Right forelimb (tissue), 1 donor: Measurements from ENCODE around the gene CHST3.
"Not testable (repeated sequence)": the region's sequence is repeated elsewhere in the genome, so short reads cannot be mapped to it uniquely, and the experiment has no call there.

Experiments
- DNase-seq: peaks from one replicate; pipeline ENCODE4 v3.0.0-alpha.2; 2018

Gene CHST3

DNA sequence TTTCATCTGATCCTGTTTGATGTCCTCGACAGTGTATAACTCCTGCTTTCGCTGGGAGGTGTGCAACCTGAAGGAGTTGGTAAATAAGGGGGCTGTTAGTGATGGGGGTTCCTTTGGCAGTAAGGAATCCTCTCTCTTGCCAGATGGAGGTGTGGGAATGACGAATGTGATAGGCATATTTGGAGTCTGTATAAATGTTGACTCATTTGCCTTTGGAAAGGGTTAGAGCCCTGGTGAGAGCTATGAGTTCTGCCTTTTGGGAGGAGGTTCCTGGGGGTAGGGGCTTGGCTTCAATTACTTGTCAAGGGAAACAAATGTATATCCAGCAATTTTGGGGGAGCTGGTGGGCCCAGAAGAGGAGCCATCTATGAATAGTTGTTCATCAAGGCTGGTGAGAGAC, 11.4 kb upstream of the CHST3 start:
- no peak for DNase-seq

DNA sequence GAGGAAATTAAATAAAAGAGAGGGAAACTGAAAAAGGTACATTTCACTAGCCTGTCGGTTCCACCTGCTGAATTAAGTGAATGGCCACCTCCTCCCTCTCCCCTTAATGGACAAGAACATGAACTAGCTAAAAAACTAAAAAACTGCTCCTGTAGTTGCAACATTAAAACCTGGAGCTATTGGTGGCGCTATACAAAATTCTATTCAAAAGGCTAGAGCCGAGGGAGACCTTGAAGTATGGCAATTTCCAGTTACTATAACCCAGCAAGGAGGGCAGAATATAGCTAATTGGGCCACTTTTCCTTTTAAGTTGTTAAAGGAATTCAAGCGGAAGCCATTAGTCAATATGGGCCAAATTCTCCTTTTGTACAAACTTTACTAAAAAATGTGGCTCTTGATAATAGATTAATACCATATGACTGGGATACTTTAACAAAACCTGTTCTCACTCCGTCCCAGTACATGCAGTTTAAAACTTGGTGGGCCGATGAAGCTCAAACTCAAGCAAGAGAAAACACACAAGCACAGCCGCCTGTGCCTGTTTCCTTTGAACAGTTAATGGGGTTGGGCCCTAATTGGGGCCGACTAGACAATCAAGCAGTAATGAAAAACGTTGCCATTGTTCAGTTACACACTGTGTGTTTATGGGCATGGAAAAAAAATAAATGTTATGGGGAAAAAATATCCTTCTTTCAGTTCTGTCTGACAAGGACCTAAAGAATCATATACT, 6.5 kb upstream of the CHST3 start:
- DNase-seq = no peak

DNA sequence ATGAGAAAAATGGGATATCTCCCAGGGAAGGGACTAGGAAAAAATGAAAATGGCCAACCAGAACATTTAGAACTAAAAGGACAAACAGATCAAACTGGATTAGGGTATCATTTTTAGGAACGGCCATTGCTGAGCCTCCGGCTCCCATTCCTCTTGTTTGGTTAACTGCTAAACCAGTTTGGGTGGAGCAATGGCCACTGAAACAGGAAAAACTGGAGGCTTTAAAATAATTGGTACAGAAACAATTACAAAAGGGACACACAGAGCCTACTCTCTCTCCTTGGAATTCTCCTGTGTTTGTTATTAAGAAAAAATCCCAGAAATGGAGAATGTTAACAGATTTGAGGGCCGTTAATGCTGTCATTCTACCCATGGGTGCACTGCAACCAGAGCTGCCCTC, 4.7 kb upstream of the CHST3 start:
- no peak for DNase-seq

DNA sequence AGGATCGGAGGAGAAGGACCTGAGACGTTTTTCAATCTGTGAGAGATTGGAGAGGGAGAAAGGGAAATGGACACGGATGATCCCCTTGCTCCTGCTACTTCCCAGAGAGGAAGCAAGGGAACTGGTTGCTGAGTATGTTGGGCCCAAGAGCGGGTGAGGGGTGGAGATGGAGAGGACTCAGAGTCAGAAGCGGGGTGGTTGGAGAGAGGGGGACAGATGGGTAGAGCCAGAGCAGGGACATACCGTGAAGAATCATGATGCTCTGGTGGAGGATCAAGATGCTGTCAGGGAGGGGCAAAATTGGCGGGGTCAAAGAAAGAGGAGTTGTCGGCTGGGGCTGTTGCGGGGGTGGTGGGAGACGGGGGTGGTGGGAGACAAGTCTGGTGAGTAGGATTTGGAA, 2.4 kb upstream of the CHST3 start:
- peak; percentile 20 for DNase-seq

DNA sequence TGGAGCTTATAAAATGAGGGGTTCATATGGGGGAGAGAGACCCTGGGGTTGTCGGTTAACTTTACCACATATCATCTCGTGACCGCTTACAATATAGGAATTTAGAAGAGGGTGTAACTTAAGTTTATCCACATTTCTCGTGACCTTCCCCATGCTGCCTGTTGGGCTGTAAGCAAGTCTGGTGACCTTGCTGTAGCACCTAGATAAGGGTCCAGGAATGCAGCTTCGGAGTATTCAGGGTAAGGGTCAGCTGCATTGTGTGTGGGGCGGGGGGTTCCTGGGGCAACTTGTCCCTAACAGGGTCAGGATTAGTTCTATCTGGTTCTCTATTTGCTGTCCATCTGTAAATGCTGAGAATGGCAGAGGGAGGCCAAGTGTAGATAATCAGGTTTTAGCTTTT, 1.3 kb upstream of the CHST3 start:
- peak; percentile 26 for DNase-seq

DNA sequence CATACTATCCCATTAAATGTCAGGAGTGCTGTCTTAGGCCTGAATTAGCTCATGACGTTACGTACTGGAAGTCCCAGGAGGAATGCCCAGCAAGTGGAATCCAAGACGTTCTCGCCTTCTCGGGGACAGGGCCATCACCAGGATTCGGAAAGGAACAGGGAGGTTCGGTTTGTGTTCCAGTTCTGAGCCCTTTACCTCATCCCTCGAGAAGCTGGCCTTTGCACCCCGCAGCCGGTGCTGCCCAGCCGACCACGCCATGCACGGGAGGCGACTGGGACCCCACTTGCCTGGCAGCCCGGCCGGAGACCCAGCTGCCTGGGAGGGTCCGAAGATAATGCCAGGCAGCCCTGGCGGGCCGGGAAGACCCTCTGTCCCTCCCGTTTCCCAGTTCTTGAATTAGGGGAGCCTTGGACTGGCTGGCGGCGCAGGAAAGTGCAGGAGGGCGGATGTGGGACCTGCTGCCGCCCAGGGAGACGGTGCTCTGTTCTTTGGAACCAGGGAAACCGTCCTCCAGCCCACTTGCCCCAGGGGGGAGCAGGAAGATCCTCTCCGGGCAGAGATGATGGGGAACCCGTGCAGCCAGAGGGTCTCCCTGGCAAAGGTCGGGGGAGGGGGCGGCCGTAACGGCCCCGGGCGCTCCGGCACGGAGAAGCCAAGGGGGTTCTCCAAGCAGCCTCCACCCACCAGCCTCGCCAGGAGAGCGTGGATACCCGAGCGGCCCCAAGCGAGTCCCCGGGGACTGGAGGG, 671 bp upstream of the CHST3 start:
- peak; percentile 48 for DNase-seq

DNA sequence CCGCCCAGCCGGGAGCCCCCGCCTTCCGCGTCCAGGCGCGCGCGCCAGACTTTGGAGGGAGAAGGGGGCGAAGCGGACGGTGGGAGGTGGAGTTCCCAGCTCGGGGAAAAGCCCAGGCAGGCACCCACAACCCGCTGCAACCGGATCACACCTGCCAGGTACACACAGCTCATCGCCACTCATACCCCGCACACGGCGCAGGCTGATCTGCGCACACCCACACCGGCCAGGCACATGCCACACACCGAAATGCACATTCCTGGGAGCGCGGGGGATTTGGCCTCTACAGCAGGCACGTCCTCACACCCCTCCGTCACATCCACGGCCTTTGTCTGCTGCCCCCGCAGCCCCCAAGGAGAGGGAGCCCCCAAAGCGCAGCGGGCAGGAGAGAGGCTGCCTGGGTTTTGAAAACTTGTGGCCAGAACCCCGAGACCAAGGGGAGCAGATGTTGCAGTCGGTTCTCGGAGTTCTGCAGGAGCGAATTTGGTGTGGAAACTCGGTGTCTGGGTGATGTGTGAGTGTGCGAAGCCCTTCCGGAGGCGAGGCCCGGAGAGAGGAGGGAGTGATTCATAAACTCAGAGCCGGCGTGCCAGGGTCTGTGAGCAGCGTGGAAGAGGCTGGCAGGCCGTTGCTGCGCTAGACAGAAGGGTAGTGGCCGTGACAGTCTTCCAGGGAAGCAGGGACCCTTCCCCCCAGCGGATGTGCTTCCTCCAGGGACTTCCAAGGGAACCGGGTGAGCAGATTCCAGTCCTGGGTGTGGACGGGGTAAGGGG, 734 bp downstream of the CHST3 start:
- DNase-seq = peak; percentile 75

DNA sequence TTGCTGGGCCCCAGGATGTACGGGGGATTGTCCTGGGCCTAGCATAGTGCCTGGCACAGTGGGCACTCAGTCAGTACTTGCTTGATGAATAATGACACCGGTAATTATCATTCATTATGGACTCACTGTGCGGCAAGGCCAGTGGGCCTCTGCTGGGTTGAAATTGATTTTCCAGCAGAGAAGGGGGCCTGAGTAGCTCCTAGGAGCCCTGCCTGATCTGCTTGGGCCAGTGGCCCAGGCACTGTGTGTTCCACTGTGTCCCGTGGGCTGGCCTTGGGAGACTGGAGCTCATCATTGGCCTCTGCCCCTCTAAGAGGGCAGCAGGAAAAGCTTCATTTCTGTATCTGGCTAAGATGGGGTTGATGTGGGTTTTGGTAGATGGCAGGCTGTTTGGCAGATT, 1.4 kb downstream of the CHST3 start:
- no peak for DNase-seq

DNA sequence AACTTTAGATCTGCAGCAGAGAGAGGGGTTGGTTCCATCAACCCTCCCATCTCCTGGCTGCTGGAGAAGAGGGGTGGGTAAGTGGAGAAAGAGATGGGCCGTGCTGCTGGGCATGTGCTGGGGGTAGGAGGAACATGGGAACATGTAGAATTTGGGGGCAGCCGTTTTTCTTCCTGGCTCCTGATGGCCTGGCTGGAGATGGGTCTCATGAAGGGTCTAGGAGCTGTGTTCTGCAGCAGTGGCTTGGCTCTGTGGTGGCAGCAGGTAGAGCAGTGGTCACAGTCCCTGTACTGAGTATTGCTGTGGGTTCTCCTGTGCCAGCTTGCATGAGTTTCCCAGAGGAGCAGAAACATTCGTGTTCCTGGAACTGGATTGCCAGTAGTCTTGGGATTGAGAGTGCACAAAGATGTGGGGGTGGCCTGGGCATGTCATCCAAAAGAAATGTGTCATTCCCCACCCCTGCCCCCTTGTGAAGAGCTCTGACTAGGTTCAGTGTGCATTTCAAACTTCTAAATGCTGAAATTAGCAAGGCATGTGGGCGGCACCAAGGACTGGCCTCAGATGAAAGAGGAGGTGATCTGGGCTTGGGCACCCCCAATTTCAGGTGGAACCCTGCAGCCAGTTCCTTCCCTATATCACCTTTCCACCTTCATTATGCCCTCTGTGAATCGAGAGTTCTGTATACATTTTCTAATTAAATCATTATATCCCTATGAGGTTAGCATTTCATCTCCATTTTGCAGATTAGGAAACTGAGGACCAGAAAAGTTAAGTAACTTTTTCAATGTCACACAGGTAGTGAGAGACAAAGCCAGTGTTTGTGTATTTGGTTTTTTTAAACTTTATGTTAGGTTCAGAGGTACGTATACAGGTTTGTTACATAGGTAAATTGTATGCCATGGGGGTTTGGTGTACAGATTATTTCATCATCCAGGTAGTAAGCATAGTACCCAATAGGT, 2.1 kb downstream of the CHST3 start:
- DNase-seq = peak; percentile 38

DNA sequence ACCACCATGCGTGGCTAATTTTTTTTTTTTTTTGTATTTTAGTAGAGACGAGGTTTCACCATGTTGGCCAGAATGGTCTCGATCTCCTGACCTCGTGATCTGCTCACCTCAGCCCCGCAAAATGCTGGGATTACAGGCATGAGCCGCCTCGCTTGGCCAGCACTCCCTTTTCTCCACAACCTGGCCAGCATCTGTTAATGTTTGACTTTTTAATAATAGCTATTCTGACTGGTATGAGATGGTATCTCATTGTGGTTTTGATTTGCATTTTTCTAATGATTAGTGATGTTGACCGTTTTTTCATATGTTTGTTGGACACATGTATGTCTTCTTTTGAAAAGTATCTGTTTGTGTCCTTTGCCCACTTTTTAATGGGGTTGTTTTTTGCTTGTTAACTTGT, 3.8 kb downstream of the CHST3 start:
- DNase-seq = not testable (repeated sequence)

DNA sequence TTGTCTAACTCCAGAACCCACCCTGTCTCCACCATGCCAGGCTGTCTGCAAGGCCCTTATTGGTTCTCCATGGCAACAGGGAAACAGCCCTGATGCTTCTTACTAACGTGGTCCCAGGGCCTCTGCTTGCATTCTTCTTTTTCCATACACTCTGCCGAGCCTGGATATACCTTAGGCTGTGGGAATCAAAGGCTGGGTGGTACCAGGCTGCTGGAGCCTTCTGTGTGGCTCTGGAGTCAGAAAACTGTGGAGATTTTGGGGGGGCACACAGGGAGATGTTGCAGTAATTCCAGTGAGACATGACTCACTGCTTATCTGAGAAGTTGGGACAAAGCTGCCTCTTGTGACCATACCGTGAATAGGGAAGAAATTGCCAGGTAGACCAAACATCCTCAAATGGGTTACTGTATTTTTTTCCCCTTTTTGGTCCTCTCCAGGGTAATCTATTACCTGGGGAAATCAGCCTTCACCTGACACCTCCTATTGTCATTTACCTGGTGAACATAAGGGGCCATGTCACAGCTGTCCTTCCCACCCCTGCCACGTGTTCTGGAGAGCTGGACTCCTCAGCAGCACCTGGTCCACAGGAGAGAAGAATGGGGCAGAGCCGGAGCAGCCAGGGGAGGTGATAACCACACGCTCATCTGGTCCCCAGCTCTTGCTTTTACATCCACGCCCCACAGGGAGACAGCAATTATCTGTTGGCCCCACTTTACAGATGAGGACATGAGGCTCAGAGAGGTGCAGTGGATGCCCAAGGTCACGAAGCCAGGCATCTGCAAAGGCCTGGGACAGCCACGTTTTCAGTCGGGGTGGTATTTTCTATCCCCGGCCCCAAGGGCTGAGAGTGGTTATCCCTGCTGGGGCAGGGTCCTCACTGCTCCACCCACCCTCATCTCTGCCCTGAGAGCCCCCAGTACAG, 4.6 kb downstream of the CHST3 start:
- DNase-seq = peak; percentile 38

DNA sequence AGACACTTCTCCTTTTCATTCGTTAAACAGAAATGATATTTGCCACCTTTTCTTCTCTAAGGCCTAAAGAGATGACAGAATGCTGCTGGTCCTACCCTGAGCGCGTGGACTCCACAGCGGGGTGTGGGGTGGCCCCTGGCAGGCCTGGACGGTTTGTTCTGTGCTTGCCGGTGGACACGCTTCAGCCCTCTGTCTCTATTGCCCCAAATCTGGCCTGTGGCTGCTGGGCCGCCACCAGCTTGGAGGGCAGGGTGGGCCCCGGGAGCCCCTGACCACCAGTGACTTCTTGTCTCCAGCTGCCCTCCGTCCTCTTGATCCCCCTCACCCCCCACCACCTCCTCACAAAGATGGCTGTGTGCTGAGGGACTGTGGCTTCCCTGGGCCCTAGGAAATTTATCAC, 5.7 kb downstream of the CHST3 start:
- peak; percentile 41 for DNase-seq

DNA sequence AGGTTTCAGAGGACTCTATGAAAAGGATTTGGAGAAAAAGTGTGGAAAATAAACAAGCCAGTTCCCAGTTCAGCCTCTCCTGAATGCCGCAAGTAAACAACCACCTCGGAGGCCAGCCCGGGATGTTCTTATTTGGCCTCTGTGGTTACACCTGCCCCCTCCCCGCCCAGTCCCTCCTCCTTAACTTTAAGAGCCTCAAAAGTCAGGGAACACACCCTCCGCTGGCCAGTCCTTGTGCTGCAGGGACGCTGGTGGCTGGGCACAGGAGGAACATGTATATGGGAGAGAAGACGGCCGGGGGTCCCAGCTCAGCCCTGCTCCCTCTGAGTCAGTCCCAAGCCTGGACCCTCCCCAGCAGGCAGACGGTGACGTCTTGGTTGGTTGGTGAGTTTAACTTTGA, 6.1 kb downstream of the CHST3 start:
- DNase-seq = peak; percentile 49

DNA sequence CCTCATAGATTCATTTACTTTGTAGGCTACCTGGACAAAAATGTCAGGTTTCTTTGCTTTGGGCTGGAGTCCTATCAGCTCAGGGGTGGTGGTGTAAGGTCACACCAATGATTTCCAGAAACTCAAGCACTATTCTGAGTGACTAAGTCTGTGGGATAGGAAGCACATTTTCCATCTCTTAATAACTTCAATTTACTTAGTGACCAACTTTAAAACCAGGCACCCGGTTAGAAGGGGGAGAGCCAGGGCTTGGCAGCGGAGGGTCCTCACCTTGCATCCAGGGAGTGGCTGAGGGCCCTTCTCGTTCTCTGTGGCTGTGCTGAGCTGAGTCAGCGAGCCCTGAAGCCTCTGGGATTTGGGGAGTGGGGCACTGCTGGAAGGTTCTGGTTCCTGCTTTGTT, 6.7 kb downstream of the CHST3 start:
- DNase-seq = no peak

DNA sequence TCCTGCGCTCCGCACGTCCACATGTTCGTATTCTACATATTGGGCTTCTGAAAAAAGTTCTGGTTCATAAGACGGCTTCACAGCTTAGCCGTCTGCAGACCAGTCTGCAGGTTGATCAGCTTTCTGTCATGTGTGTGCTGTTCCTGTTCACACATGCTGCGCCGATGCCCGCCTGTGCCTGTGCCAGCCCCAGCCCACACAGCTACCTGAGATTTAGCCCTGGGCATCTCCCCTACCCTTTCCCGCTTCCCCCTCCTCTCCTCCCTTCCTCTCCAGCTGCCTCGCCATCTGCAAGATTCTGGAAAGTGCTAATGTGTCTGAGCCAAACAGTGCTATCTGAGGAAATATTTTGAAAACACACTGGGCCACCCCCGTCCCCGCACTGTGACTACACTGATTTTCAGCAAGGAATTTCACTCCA, 7.1 kb downstream of the CHST3 start:
- peak; percentile 39 for DNase-seq

DNA sequence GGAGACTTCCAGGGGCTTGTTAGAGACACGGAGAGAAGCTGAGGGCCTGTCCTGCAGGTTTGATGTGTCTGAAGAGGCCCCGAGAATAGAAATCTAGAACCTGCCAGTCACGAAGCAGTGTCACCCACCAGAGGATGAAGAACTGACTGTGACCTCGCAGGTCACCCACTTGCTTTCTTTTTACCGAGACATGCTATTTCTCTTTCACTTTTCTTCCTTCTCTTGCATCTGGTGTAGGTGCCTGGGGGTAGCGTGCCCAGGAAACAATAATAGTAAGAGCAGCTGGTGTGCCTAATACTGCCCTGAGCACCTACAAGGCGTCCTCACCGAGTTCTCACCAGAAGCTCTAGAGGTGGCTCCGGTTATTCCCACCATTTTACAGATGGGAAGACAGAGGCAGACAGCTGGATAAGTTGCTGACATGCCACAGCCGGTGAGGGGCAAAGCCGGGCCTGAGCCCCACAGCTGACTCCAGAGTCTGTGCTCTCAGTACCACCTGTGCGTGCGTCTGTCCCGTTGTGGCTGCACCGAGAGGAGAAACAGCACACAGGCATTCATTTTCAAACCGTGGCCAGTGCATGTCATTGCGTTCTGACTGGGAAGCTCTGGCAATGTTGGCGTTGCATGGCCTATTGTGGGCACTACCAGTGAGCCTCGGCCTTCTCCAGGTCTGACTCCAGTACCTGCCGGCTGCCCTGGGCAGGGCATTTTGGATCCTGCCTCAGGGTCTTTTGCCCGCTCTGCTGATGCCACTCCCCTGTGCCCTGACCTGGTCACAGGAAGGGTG, 7.8 kb downstream of the CHST3 start:
- DNase-seq = no peak

DNA sequence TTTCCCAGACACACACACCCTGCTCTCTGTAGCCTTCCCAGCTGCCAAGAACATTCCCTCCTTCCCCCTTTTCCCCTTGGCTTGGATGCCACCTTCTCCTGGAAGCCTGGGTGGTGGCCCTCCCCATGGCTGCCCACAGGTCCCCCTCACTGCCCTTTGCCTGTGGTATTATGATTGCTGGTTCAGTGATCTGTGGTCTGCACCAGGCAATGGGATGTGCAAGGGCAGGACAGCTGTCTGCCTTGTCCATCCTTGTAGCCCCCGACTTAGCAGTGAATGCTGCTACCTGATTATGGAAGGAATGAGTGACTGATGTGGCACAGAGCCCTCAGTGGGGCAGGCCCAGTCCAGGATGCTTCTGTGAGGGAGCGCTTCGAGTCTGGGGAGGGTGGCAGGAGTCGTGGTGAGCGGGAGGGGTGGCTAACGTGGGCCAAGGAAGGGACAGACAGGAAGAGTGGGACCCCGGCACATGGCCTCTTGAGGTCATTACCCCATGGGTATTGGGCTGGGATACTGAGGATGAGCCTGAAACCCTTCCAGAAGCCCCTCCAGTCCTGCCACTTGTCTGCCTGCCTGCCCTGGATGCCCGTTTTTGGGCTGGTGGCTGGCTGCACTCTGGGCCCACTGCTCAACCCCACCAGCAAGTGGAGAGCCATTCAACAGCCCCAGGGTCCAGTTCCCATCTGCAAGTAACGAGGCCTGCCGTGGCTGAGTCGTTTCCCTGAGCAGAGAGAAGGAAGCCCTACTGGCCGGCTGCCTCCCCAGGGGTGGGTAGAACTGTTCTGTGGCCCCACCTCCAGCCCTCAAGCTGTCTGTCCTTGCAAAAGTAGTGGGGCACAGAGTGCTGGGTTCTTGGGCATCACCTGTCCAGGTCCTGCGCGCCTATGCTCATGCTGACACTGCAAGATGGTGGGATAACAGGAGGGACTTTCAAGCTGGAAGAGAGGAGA, 8.8 kb downstream of the CHST3 start:
- no peak for DNase-seq

DNA sequence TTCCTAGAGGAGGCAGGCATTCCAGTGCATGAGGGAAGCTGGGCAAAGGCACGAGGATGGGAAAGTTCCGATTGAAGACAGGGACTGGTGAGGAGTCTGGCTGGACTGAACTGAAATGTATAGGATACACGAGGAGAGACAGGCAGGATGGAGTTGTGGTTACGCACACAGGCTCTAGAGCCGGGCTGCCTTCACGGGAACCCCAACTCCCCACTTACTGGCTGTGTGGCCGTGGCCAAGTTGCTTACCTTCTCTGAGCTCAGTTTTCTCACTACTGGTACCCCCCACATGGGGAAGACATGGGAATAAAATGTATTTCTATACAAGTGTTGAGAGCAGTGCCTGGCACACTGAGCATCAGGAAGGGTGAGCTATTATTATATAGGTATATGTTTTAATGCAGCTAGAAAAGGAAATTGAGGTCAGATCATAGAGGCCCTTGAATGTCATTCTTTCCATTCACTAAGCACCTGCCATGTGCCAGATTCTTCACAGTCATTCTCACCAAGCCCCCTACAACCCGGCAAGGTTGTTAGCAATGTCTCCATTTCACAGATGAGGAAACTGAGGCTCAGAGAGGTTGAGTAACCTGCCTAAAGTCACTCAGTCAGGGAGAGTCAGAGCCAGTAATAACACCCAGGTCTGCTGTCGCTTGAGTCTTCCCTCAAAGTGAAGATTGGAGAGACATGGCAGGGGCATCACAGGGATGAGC, 9.7 kb downstream of the CHST3 start:
- no peak for DNase-seq
